Stimulated activated naive CD8-positive, alpha-beta T cell treated with anti-CD3 and anti-CD28 coated beads, Interleukin-15, Interleukin-2, amounts not matched to agents 100 ng/mL and 50 ng/mL, for 24 hours (primary cell): Measurements from ENCODE around the gene DIPK1B.
A peak's percentile ranks its signal among the peaks of the same experiment; 100 is the strongest.
"Not testable (repeated sequence)": the region's sequence is repeated elsewhere in the genome, so short reads cannot be mapped to it uniquely, and the experiment has no call there.

Experiments
- H3K27ac Mint-ChIP-seq: one replicate; pipeline ENCODE4 v1.8.0; 2021; ENCODE audit warnings: mild to moderate bottlenecking, mixed read lengths
- H3K27me3 Mint-ChIP-seq: one replicate; pipeline ENCODE4 v1.8.0; 2021; ENCODE audit warnings: mixed read lengths
- H3K36me3 Mint-ChIP-seq: one replicate; pipeline ENCODE4 v1.8.0; 2021; ENCODE audit warnings: low read depth, mixed read lengths
- H3K4me1 Mint-ChIP-seq: one replicate; pipeline ENCODE4 v1.8.0; 2021; ENCODE audit warnings: low read depth, mixed read lengths
- H3K4me3 Mint-ChIP-seq: one replicate; pipeline ENCODE4 v1.8.0; 2021; ENCODE audit warnings: mild to moderate bottlenecking, mixed read lengths
- H3K9me3 Mint-ChIP-seq: one replicate; pipeline ENCODE4 v1.8.0; 2021; ENCODE audit warnings: mixed read lengths

DIPK1B gene

DNA sequence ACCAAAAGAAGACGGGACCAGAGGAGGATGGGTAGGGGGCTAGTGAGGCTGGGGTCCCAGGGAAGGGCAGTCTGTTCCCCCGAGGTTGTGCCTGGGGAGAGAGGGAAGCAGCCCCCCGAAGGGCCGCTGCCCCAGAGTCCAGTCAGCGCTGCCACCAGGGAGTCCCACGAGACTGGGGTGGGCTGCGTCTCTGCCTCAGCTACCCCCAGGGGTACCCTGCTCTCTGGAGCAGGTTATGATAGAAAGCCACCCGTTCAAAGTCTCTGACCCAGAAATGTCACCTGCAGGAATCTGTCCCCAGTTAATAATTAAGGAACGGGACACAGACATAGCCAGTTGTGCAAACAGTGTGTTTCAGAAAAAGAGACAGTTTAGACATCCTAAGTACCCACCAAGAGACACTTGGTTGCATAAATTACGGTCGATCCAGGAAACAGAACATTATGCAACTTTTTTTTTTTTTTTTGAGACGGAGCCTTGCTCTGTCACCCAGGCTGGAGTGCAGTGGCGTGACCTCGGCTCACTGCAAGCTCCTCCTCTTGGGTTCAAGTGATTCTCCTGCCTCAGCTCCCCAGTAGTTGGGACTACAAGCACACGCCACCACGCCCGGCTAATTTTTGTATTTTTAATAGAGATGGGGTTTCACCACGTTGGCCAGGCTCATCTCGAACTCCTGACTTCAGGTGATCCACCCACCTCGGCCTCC lies 14.4 kb upstream of the DIPK1B start:
- H3K4me3 Mint-ChIP-seq = no peak overlapping the region
- no peak overlapping the region for H3K27ac Mint-ChIP-seq
- no peaks in the 10 kb centered on the region for H3K36me3 Mint-ChIP-seq
- H3K9me3 Mint-ChIP-seq = no peaks in the 10 kb centered on the region
- H3K4me1 Mint-ChIP-seq = peaks cover 22% of the 10 kb centered on the region
- peaks cover 10% of the 10 kb centered on the region for H3K27me3 Mint-ChIP-seq

DNA sequence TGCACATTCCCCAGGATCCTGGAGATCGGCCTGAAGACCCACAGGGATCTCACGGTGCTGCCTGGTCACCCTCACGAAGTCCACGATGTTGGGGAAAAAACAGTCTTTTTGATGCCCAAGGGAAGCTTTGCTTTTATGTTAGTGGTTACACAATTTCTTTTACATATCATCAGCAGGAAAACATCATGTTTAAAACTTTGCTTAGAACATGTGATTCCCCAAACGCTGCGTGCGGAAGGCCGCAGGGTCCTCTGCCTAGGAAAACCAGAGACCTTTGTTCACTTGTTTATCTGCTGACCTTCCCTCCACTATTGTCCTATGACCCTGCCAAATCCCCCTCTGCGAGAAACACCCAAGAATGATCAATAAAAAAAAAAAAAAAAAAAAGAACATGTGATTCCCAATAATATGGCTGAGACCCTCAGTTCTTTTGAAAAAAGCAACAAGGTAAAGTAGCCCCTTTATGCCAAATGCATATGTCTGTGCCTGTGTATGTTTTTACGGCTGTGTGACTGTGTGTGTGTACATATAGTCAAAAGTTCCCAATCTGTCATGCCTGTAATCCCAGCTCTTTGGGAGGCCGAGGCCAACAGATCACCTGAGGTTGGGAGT lies 13.6 kb upstream of the DIPK1B start:
- H3K4me3 Mint-ChIP-seq = no peak overlapping the region
- H3K36me3 Mint-ChIP-seq = no peaks in the 10 kb centered on the region
- H3K27ac Mint-ChIP-seq = no peak overlapping the region

DNA sequence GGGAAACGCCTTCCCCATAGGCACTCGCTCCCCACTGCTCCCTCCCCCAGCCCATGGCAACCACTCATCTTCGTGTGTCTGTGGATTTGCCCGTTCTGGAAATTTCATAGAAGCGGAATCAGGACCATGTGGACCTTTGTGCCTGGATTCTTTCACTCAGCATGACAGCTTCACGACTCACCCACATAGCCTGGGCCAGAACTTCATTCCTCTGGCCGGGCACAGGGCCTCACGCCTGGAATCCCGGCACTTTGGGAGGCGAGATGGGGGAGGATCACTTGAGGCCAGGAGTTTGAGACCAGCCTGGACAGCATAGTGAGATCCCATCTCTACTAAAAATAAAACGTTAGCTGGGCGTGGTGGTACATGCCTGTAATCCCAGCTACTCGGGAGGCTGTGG lies 12.1 kb upstream of the DIPK1B start:
- H3K27me3 Mint-ChIP-seq = peaks cover 6% of the 10 kb centered on the region
- H3K4me1 Mint-ChIP-seq = peaks cover 27% of the 10 kb centered on the region
- H3K4me3 Mint-ChIP-seq = no peak overlapping the region
- H3K36me3 Mint-ChIP-seq = no peaks in the 10 kb centered on the region
- no peak overlapping the region for H3K27ac Mint-ChIP-seq
- no peaks in the 10 kb centered on the region for H3K9me3 Mint-ChIP-seq

More for the DNA sequence above, 13.6 kb upstream of the DIPK1B start:
- peaks cover 6% of the 10 kb centered on the region for H3K27me3 Mint-ChIP-seq
- H3K9me3 Mint-ChIP-seq = no peaks in the 10 kb centered on the region
- H3K4me1 Mint-ChIP-seq = peaks cover 27% of the 10 kb centered on the region

DNA sequence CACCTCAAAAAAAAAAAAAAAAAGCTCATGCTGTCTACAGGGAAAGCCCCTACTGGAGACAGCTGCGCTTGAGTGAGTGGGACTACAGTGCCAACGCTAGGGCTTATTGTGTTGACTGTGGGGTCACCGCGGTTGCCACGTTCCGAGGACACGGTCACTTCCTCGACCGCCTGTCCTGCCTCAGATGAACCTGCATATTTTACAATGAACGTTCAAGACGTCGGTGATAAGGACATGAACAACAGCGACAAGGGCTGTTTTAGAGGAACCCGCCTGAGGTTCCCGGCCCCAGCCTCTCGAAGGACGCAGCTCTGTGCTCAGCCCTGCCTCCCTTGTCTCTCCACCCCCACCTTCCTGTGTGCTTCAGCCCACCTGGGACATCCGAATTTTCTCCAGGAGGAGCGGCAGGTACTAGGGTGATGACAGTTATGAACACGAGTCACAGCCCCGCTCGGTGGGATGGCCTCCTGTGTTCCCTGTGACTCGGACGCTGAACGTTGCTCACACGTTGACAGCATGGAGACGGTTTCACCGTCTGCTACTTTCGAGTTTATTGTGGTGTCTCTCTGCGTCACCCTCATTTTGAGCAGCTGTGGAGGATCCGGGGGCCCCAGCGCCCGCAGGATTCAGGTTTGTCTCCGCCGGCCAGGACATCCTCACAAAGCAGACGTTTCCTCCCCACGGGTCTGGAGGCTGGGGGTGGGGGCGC lies 11.3 kb upstream of the DIPK1B start:
- no peaks in the 10 kb centered on the region for H3K36me3 Mint-ChIP-seq
- peaks cover 13% of the 10 kb centered on the region for H3K27me3 Mint-ChIP-seq
- no peaks in the 10 kb centered on the region for H3K9me3 Mint-ChIP-seq
- H3K4me3 Mint-ChIP-seq = peak overlapping the region; percentile 83
- H3K27ac Mint-ChIP-seq = peak overlapping the region; percentile 89
- H3K4me1 Mint-ChIP-seq = peaks cover 27% of the 10 kb centered on the region

DNA sequence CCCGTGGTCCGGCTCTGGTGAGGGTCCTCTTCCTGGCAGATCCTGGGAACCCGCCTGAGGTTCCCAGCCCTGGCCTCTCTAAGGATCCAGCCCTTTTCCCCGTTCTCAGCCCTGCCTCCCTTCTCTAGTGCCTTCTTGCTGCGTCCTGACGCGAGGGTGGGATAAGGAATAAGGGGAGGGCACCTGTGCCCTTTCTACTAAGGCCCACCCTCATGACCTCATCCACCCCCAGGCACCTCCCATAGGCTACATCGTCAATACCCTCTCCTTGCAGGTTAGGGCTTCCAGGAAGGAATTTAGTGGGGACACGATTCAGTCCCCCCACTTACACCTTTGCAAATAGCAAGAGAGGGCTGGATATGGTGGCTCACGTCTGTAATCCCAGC lies 10.7 kb upstream of the DIPK1B start:
- Mint-ChIP-seq H3K27ac (peak overlapping the region; percentile 40), H3K27me3 (peaks cover 13% of the 10 kb centered on the region), H3K4me3 (peak overlapping the region; percentile 83), H3K36me3 (no peaks in the 10 kb centered on the region), H3K4me1 (peaks cover 27% of the 10 kb centered on the region), H3K9me3 (no peaks in the 10 kb centered on the region)

DNA sequence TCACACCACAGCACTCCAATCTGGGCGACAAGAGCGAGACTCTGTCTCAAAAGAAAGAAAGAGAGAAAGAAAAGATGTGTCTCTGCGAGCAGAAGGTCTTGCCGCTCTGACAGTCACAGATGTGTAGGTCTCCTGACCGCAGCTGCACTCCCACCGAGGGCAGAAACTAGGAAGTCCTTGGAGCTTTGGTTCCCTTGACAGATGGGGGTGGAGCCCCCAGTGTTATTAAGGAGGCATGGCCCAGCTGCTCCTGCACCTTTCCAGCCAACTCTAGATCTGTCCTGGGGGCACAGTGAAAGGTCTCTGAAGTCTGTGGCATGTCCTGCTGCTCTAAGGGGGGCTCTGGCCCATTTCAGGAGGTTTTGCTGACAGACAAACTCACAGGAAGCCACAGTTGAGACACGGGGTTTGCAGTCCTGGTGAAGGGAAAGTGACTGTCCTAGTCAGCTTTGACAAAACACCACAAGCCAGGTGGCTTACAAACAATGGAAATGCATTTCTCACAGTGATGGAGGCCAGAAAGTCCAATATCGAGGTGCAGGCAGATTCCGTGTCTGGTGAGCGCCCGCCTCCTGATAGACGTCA lies 9.0 kb upstream of the DIPK1B start:
- Mint-ChIP-seq H3K27me3 (peaks cover 13% of the 10 kb centered on the region), H3K27ac (no peak overlapping the region), H3K4me3 (no peak overlapping the region)

DNA sequence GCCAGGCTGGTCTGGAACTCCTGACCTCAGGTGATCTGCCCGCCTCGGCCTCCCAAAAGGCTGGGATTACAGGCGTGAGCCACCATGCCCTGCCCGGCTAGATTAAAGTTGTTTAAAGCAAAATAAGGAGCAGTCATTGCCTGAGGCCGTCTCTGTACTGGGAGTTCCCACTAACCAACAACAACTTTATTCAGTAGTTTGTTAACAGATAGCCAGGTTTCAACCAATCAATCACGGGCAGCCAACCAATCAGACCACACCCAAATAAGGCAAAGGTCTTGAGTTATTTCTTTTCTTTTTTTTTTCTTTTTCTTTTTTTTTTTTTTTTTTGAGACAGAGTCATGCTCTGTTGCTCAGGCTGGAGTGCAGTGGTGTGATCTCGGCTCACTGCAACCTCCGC lies 7.6 kb upstream of the DIPK1B start:
- H3K4me3 Mint-ChIP-seq, H3K27ac Mint-ChIP-seq, H3K36me3 Mint-ChIP-seq, H3K9me3 Mint-ChIP-seq: not testable (repeated sequence)
- H3K4me1 Mint-ChIP-seq = peaks cover 27% of the 10 kb centered on the region
- peaks cover 13% of the 10 kb centered on the region for H3K27me3 Mint-ChIP-seq

More for the DNA sequence above, 9.0 kb upstream of the DIPK1B start:
- H3K36me3 Mint-ChIP-seq = no peaks in the 10 kb centered on the region
- no peaks in the 10 kb centered on the region for H3K9me3 Mint-ChIP-seq
- peaks cover 27% of the 10 kb centered on the region for H3K4me1 Mint-ChIP-seq

DNA sequence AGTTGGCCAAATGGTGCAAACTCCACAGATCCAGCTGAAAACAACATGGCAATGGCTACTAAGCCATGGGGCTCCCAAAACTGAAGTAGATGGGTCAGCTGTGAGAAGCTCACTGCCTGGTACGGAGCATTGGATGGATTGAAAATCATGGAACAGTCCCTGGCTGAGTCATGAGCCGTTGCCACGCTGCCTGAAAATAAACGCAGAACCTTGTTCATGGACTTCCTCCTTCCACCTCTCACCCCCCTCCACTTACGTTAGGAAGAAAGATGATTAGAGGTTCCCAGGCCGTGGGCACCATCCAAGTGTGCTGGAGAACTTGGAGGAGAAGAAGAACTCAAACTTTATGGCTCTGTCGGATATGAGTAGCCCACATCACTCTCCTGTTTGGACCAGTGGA lies 6.8 kb upstream of the DIPK1B start:
- no peaks in the 10 kb centered on the region for H3K9me3 Mint-ChIP-seq
- H3K27ac Mint-ChIP-seq = no peak overlapping the region
- H3K27me3 Mint-ChIP-seq = peaks cover 14% of the 10 kb centered on the region
- H3K4me1 Mint-ChIP-seq = peaks cover 22% of the 10 kb centered on the region
- no peaks in the 10 kb centered on the region for H3K36me3 Mint-ChIP-seq
- no peak overlapping the region for H3K4me3 Mint-ChIP-seq

DNA sequence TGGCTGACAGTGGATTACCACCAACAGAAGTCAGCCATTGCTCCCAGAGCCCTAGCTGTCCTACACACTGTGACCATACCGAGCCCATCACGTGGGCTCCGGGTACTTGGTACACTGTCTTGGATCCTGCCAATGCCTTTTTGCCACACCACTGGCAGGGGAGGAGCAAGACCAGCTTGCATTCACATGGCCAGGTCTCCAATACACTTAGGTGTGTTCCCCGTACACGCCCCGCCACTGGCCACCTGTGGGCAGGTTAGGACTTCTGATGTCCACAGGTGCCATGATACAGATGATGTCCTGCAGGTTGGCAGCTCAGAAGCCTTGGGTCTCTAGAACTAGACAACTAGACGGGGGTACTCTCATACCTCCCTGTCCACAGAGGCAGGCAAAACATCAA lies 5.4 kb upstream of the DIPK1B start:
- Mint-ChIP-seq H3K36me3 (no peaks in the 10 kb centered on the region), H3K27me3 (peaks cover 26% of the 10 kb centered on the region), H3K27ac (no peak overlapping the region), H3K9me3 (no peaks in the 10 kb centered on the region), H3K4me1 (peaks cover 10% of the 10 kb centered on the region), H3K4me3 (no peak overlapping the region)

DNA sequence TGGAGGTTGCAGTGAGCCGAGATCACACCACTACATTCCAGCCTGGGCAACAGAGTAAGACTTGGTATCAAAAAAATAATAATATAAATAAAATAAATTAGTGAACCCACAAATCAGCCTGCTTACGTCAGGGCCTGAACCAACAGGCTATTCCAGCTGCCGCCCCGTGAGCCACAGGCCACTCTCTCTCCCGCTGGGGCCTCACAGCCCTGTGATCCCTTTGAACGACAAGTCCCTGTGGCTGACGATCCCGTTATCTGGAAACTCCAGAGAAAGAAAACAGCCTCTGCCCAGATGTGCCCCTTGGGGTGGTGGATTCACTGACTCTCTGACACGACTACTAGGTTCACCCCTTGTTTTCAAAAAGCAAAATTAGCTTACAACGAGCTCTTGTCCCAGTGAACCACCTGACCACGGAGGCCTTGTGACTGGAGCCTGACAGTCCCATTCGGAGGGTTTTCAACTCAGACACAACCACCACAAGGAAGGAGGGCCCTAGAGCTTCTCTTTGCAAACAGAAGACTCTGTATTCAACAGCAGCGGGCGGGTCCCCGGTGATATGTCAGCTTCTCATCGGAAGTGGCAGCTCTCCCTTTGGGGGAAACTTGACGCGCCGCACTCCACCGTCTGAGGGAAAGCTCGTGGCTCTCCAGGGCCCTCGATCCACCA lies 4.4 kb upstream of the DIPK1B start:
- no peak overlapping the region for H3K4me3 Mint-ChIP-seq
- H3K27ac Mint-ChIP-seq = no peak overlapping the region
- no peaks in the 10 kb centered on the region for H3K9me3 Mint-ChIP-seq
- peaks cover 23% of the 10 kb centered on the region for H3K27me3 Mint-ChIP-seq
- H3K4me1 Mint-ChIP-seq = peaks cover 5% of the 10 kb centered on the region
- H3K36me3 Mint-ChIP-seq = no peaks in the 10 kb centered on the region

DNA sequence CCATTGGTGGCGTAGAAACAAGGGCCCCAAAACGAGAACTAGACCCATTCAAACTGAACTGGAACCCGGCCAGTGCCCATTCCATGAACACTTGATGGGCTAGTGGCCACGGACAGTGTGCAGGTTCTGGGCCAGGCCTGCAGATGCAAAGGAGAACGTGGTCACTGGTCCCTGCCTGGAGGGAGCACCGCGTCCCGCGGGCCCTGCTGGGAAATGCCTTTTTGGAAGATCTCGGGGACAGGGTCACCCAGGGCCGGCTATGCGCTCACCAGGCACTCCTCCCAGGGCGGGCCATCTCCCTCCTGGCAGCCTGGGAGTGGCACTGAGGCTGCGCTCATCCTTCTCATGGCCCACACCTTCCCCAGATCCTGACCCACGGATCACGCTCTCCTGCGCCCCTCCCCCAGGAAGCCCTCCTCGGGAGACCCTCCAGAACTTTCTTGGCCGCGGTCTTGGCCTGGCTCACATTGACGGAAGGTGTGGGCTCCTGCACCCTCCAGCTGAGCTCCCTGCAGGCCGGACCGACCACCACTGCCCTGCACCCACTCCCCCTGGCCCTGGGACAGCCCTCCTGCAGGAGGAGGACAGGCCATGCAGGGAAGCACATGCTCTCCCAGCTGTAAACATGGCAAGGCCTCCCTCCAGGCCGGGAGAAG lies 2.8 kb upstream of the DIPK1B start:
- Mint-ChIP-seq H3K27ac (no peak overlapping the region), H3K9me3 (no peaks in the 10 kb centered on the region), H3K36me3 (no peaks in the 10 kb centered on the region), H3K4me3 (no peak overlapping the region), H3K27me3 (peaks cover 33% of the 10 kb centered on the region), H3K4me1 (no peaks in the 10 kb centered on the region)

DNA sequence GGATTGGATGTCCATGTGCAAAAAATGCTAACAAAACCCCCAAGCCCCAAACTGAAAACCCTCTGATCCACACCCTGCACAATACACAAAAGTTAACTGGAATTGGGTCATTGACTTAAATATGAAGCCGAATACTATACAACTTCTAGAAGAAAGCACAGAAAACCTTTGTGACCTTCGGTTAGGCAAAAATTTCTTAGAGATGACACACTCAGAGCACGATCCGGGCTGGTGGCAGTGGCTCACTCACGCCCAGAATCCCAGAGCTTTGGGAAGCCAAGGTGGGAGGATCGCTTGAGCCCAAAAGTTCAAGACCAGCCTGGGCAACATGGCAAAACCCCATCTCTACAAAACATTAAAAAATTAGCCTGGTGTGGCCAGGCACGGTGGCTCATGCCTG lies 1.8 kb upstream of the DIPK1B start:
- H3K4me3 Mint-ChIP-seq = no peak overlapping the region
- no peaks in the 10 kb centered on the region for H3K4me1 Mint-ChIP-seq
- H3K36me3 Mint-ChIP-seq = no peaks in the 10 kb centered on the region
- H3K27me3 Mint-ChIP-seq = peaks cover 32% of the 10 kb centered on the region
- no peak overlapping the region for H3K27ac Mint-ChIP-seq
- no peaks in the 10 kb centered on the region for H3K9me3 Mint-ChIP-seq

DNA sequence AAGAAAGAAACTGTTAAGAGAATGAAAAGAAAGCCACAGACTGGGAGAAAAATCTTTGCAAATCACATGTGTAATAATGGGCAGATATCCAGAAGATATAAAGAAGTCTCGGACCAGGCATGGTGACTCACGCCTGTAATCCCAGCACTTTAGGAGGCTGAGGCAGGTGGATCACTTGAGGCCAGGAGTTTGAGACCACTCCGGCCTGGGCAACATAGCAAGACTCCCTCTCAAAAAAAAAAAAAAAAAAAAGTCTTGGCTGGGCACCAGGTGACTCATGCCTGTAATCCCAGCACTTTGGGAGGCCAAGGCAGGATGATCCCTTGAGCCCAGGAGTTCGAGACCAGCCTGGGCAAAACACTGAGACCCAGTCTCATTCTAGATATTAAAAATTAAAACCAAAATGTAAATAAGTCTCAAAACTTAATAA lies 1.1 kb upstream of the DIPK1B start:
- H3K36me3 Mint-ChIP-seq, H3K4me1 Mint-ChIP-seq, H3K27ac Mint-ChIP-seq, H3K9me3 Mint-ChIP-seq: not testable (repeated sequence)
- Mint-ChIP-seq H3K4me3 (peak overlapping the region; percentile 48), H3K27me3 (peaks cover 31% of the 10 kb centered on the region)

DNA sequence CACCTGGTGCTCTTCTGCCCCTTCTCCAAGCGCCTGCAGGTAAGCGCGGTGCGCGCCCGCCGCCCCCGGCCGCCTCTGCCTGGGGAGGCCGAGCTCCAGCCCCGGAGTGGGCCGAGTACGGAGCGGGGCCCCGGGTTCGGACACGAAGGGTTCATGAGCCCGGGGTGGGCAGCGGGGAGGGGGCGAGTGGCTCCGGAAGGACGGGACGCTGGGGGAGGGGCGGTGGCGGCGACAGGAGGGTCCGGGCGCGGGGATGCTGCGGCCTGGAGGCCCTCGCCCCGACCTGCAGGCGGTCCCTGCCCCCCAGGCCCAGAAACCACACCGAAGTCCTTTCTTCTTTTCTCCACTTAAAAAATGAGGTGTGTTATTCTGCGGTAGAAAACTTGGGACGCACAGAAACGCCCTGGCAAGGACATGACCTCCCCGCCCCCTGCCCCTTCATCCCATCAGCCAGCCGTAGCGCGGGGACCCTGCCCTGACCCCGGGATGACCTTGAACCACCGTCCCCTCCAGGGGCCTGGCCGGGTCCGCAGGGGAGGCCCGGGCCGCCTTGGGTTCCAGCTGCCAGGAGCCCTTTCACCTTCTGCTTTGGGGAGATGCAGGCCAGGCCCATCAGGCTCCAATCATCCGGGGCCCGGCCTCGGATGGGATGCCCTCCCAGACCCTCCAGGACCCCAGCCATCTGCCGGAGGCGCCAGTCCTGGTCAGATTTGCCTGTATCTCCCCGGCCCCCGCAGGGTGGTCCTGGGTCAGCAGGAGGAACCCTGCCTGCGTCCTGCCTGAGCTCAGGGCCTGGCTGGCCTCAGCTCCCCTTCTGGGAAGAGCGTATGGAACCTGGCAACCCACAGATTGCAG lies 545 bp downstream of the DIPK1B start:
- H3K27me3 Mint-ChIP-seq = peaks cover 31% of the 10 kb centered on the region
- H3K36me3 Mint-ChIP-seq = no peaks in the 10 kb centered on the region
- H3K4me1 Mint-ChIP-seq = no peaks in the 10 kb centered on the region
- H3K4me3 Mint-ChIP-seq = no peak overlapping the region
- H3K27ac Mint-ChIP-seq = no peak overlapping the region
- H3K9me3 Mint-ChIP-seq = no peaks in the 10 kb centered on the region
